WERI-Rb-1 (cell line): ENCODE measurements around the gene HACD2.
"Not testable (repeated sequence)": the region's sequence is repeated elsewhere in the genome, so short reads cannot be mapped to it uniquely, and the experiment has no call there.

Experiments
- DNase-seq: peaks from one replicate; pipeline ENCODE4 v3.0.0-alpha.2; 2020
- H3K27ac ChIP-seq: fragments of 250-450 bp; sonication (Bioruptor Pico); 2 replicates; pipeline ENCODE4 v1.5.1; 2020; ENCODE audit warnings: mild to moderate bottlenecking, moderate library complexity
- H3K27me3 ChIP-seq: fragments of 250-450 bp; sonication (Bioruptor Pico); 2 replicates; pipeline ENCODE4 v1.5.1; 2021; ENCODE audit warnings: mild to moderate bottlenecking, low read depth, moderate library complexity; ENCODE audit not compliant: insufficient read depth, severe bottlenecking
- H3K36me3 ChIP-seq: fragments of 250-450 bp; sonication (Bioruptor Pico); 2 replicates; pipeline ENCODE4 v1.5.1; 2020; ENCODE audit warnings: mild to moderate bottlenecking, moderate library complexity
- H3K4me3 ChIP-seq: 2 replicates; pipeline ENCODE4 v1.5.1; 2011; ENCODE audit warnings: low read depth, mild to moderate bottlenecking, control low read depth, low read length
- H3K9me3 ChIP-seq: fragments of 250-450 bp; sonication (Bioruptor Pico); 2 replicates; pipeline ENCODE4 v1.5.1; 2021; ENCODE audit warnings: mild to moderate bottlenecking, moderate library complexity; ENCODE audit not compliant: severe bottlenecking
- CTCF ChIP-seq: IDR thresholded peaks from 2 replicates; pipeline ENCODE4 v1.5.1; 2011; ENCODE audit warnings: low read depth, mild to moderate bottlenecking, control low read depth, inconsistent platforms, low read length

HACD2 gene

GRCh38 chr3:123618076-123618708 lies 33.3 kb upstream of the HACD2 start:
- TF ChIP-seq CTCF = no peak
- H3K4me3 ChIP-seq = no peak overlapping the region
- no peak for DNase-seq
- H3K36me3 ChIP-seq = no peaks in the 10 kb centered on the region; the same call in 1 of the 2 replicates
- H3K27ac ChIP-seq = no peak overlapping the region
- no peaks in the 10 kb centered on the region for H3K27me3 ChIP-seq
- H3K9me3 ChIP-seq = no peaks in the 10 kb centered on the region

- Histone ChIP-seq H3K9me3 (no peaks in the 10 kb centered on the region), H3K27me3 (no peaks in the 10 kb centered on the region), H3K4me3 (no peak overlapping the region), H3K27ac (no peak overlapping the region), H3K36me3 (peaks cover 2% of the 10 kb centered on the region)
- DNase-seq = no peak
- TF ChIP-seq CTCF = no peak
These were observed 31.7 kb upstream of the HACD2 start for GRCh38 chr3:123616593-123616992.

- peaks cover 2% of the 10 kb centered on the region for H3K36me3 ChIP-seq
- no peak overlapping the region for H3K4me3 ChIP-seq
- H3K27me3 ChIP-seq = no peaks in the 10 kb centered on the region
- H3K27ac ChIP-seq = no peak overlapping the region
- TF ChIP-seq CTCF = no peak
- DNase-seq = no peak
- no peaks in the 10 kb centered on the region for H3K9me3 ChIP-seq
These were observed 28.7 kb upstream of the HACD2 start for GRCh38 chr3:123613543-123613942.

- DNase-seq, H3K36me3 ChIP-seq, H3K9me3 ChIP-seq, H3K27ac ChIP-seq, H3K4me3 ChIP-seq, H3K27me3 ChIP-seq: not testable (repeated sequence)
These were observed 26.8 kb upstream of the HACD2 start for GRCh38 chr3:123611674-123612073.

GRCh38 chr3:123611082-123611481 lies 26.2 kb upstream of the HACD2 start:
- no peak for DNase-seq
- Histone ChIP-seq H3K4me3 (no peak overlapping the region), H3K27ac (no peak overlapping the region), H3K27me3 (no peaks in the 10 kb centered on the region), H3K9me3 (no peaks in the 10 kb centered on the region), H3K36me3 (peaks cover 2% of the 10 kb centered on the region)
- no peak for TF ChIP-seq CTCF

- DNase-seq = no peak
- Histone ChIP-seq H3K4me3 (no peak overlapping the region), H3K9me3 (no peaks in the 10 kb centered on the region), H3K27ac (no peak overlapping the region), H3K27me3 (no peaks in the 10 kb centered on the region), H3K36me3 (peaks cover 2% of the 10 kb centered on the region)
- TF ChIP-seq CTCF = no peak
These were observed 25.5 kb upstream of the HACD2 start for GRCh38 chr3:123610331-123610730.
